Glomerular visceral epithelial cell (primary cell): Measurements from ENCODE around the gene TCFL5.
A peak's percentile ranks its signal among the peaks of the same experiment; 100 is the strongest.

Source experiments
- DNase-seq: peaks from one replicate; pipeline ENCODE4 v3.0.0-alpha.2; 2016; ENCODE audit errors: extremely low spot score

Gene TCFL5

DNA sequence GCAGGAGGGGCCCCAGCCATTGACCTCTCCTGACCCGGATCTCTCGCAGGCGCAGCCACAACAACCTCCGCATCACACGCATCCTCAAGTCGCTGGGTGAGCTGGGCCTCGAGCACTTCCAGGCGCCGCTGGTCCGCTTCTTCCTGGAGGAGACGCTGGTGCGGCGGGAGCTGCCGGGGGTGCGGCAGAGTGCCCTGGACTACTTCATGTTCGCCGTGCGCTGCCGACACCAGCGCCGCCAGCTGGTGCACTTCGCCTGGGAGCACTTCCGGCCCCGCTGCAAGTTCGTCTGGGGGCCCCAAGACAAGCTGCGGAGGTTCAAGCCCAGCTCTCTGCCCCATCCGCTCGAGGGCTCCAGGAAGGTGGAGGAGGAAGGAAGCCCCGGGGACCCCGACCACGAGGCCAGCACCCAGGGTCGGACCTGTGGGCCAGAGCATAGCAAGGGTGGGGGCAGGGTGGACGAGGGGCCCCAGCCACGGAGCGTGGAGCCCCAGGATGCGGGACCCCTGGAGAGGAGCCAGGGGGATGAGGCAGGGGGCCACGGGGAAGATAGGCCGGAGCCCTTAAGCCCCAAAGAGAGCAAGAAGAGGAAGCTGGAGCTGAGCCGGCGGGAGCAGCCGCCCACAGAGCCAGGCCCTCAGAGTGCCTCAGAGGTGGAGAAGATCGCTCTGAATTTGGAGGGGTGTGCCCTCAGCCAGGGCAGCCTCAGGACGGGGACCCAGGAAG is 49.3 kb downstream of the TCFL5 start:
- DNase-seq, result no peak

DNA sequence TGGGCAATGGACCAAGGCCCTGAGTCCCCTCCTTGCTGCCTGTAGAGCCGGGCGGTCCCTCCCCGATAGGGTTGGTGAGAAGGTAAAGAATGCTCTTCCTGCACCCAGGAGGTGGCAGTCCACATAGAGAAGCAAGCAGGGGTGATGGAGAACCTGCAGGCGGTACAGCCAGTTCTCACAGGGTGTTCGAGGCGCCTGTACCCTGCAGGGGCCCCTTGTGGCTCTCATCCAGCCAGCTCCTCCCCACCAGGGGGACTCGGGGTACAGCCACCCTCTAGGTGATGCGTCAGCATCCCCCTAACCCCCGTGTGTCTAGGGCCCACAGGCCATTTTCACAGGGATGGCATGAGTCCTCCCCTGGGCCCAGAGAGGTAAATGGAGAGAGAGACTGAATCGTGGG is 49.9 kb downstream of the TCFL5 start:
- no peak for DNase-seq

GRCh38 chr20:62811320-62811719 is 50.3 kb downstream of the TCFL5 start:
- DNase-seq, result no peak

DNA sequence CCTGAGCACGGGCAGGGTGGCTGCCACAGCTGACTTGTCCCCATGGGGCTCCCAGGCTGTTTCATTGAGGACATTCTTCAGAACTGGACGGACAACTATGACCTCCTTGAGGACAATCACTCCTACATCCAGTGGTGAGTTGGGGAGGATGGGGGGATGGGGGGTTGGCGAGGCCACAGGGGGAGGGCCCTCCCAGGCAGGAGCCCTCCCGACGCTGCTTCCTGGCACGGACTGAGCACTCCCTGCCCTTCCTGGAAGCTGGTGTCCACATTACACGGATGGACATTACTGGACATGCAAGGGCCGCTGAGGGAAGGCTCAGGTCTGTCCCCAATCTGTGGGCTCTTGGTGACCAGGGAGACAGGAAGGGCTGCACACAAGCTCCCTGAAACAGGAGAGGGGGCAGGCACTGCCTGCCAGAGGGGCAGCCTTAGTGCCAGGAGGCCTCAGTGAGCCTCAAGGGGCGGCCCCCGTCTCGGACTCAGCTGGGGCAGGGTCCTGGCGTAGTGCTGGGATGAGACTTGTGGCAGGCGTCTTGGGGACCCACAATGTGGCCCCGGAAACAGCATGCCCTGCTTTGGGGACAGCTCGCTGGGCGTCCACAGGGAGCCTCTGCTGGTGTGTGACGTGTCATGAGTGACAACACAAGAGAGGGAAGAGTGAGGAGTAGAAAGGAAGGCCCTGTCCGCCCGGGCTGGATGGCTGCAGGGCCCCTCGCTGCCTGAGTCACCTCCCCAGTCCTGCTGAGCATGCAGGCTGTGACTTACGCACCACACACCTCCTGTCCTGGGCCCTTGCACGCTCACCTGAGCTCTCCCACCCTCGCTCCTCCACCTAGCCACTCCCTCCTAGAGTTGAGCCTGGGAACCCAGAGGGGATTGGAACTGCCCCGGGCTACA is 51.8 kb downstream of the TCFL5 start:
- DNase-seq, result no peak

- DNase-seq, result peak; percentile 73
These were observed 53.3 kb downstream of the TCFL5 start for GRCh38 chr20:62808211-62808865.

- no peak for DNase-seq
These were observed 54.0 kb downstream of the TCFL5 start for GRCh38 chr20:62807444-62808210.

- DNase-seq, result no peak
These were observed 55.1 kb downstream of the TCFL5 start for GRCh38 chr20:62806383-62807050.

DNA sequence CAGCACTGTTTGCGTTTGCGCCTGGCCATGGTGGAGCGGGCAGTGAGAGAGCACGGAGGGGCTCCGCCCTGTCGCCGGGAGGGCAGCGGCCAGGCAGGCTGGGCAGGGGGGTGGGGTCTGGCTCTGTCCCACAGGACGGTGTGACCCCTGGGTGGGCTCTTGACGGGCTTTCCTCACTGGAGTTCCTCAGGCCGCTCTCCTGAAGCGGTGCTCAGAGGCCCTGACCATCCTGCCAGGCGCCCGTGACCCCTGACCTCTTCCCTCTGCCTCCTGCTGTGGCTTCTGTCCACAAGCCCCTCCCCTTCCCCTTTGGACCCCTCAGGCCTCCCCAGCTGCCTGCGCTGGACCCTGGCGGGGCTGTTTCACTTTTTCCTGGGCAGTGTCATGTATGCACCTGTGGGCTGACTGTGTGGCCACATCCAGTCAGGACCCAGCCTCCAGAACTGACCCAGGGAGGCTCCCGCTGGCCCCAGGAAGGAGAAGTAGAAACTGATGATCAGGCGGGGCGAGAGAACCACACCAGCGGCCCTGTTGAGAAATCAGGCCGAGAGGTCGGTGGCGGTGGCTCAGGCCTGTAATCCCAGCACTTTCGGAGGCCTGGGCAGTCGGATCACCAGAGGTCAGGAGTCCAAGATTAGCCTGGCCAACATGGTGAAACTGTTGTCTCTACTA is 55.8 kb downstream of the TCFL5 start:
- DNase-seq, result no peak

DNA sequence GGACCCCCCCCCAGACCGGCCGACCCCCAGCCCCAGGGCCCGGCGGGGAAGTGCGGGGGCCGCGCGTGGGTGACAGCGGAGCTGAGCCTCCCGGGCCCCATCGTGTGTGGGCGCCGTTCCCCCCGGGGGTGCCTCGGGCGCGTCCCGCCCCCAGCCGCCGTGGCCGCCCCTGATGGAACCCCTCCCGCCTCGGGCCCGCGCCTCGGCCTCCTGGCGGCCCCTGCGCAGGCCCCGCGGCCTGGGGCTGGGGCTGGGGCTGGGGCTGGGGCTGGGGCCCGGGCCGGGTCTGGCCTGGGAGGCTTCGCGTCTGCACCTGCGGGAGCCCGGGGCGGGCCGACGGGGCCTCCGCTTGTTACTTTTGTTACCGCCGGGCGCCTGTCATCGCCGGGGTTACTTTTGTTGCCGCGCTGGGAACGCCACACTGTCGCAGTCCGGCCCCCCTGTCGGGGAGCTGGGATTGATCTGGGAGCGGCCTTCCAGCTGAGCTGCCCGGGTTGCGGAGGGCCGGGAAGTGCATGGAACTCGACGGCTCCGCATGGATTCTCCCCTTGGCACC is 56.4 kb downstream of the TCFL5 start:
- DNase-seq, result no peak

DNA sequence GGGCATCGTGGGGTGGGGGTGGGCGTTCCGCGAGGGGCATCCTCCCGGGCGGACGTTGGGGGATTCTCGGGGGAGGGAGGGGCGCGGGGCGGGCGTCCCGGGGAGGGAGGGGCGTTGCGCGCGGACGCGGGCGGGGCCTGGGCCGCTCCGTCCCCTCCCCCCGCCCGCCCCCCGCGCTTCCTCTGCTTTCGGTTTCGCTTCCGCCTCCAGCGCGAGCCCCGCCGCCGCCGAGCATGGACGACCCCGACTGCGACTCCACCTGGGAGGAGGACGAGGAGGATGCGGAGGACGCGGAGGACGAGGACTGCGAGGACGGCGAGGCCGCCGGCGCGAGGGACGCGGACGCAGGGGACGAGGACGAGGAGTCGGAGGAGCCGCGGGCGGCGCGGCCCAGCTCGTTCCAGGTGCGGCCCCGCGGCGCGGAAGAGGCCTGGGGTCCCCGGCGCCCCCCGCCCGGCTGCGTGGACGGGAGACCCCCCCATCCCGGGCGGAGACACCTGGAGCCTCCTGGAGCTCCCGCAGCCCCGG is 56.9 kb downstream of the TCFL5 start, which contains the start of gene OGFR:
OGFR (plus strand) TSS at position 209 of the 528 bp plus-strand sequence; CDS start at position 234, 25 bp downstream.
- DNase-seq, result peak; percentile 74

GRCh38 chr20:62804021-62804626 is 57.5 kb downstream of the TCFL5 start:
- DNase-seq, result no peak

GRCh38 chr20:62802026-62802712 is 59.5 kb downstream of the TCFL5 start:
- DNase-seq, result no peak

- no peak for DNase-seq
These were observed 60.2 kb downstream of the TCFL5 start for GRCh38 chr20:62801284-62802010.

GRCh38 chr20:62800314-62801259 is 61.0 kb downstream of the TCFL5 start:
- no peak for DNase-seq

DNA sequence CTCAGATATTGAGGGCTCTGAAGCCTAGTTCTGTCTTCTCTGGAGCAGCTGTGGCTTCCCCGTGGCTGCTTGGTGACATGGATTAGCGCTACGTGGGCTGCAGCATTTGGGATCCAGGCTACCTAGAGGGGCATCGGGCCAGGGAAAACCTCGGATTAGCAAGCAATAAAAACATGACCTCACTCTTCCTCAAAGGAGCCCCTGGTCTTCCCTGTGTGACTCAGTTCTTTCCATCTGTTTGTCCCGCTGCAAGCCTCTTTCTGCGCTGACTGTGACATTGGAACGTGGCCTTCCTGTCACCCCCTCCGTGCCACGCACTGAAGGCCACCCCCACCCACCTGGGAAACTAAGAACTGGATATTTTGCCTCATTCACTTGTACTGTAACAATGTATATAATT is 61.7 kb downstream of the TCFL5 start:
- DNase-seq, result no peak

GRCh38 chr20:62799459-62799858 is 62.2 kb downstream of the TCFL5 start:
- DNase-seq, result no peak

GRCh38 chr20:62799036-62799435 is 62.6 kb downstream of the TCFL5 start:
- no peak for DNase-seq
